WTC11 (cell line): ENCODE data around the gene TOR4A. TPM values are rescaled to one million over a fixed set of nuclear protein-coding genes. Genes with fewer than 3 reads are reported as not detected.

ENCODE experiments used
- ATAC-seq: fragments of 200-7000 bp; cut with Tn5 transposase; 2 replicates; pipeline ENCODE4 v1.10.0; 2021; ENCODE audit warnings: mild to moderate bottlenecking, moderate library complexity
- CTCF ChIA-PET: fragments of 300-600 bp; sonication (Branson Sonifier 250); formaldehyde crosslinking; loops from one replicate; lab custom pipeline; 2021; ENCODE audit warnings: antibody characterized with exemption; lab: Charles Lee
- POLR2A ChIA-PET: fragments of 350-600 bp; sonication (Branson Sonifier 250); formaldehyde crosslinking; loops from one replicate; lab custom pipeline; 2021; ENCODE audit warnings: antibody characterized with exemption; lab: Charles Lee
- DNase-seq: peaks from one replicate; pipeline ENCODE4 v3.0.0; 2021; ENCODE audit warnings: low spot score
- H3K27ac Mint-ChIP-seq: 2 replicates; pipeline ENCODE4 v1.8.0; 2021; ENCODE audit warnings: mixed read lengths
- H3K27me3 Mint-ChIP-seq: 2 replicates; pipeline ENCODE4 v1.8.0; 2021; ENCODE audit warnings: low read depth, mild to moderate bottlenecking, moderate library complexity, mixed read lengths
- H3K36me3 Mint-ChIP-seq: 2 replicates; pipeline ENCODE4 v1.8.0; 2021; ENCODE audit warnings: mixed read lengths
- H3K4me1 Mint-ChIP-seq: 2 replicates; pipeline ENCODE4 v1.8.0; 2022; ENCODE audit warnings: mixed read lengths
- H3K4me3 Mint-ChIP-seq: 2 replicates; pipeline ENCODE4 v1.8.0; 2021; ENCODE audit warnings: mild to moderate bottlenecking, moderate library complexity, mixed read lengths
- H3K9me3 Mint-ChIP-seq: 2 replicates; pipeline ENCODE4 v1.8.0; 2021; ENCODE audit warnings: mixed read lengths
- ATF6 ChIP-seq: sonication (generic); formaldehyde crosslinking; IDR thresholded peaks from 2 replicates; pipeline ENCODE4 v1.8.1; 2023; ENCODE audit warnings: mild to moderate bottlenecking, missing genetic modification reagents
- E2F1 ChIP-seq: sonication (generic); formaldehyde crosslinking; IDR thresholded peaks from 2 replicates; pipeline ENCODE4 v1.8.0; 2022; ENCODE audit warnings: mild to moderate bottlenecking, missing genetic modification reagents
- ESRRA ChIP-seq: sonication (generic); formaldehyde crosslinking; IDR thresholded peaks from 2 replicates; pipeline ENCODE4 v1.8.1; 2022; ENCODE audit warnings: mild to moderate bottlenecking, missing genetic modification reagents, borderline replicate concordance
- FOXK1 ChIP-seq: sonication (generic); formaldehyde crosslinking; IDR thresholded peaks from 2 replicates; pipeline ENCODE4 v1.8.0; 2022; ENCODE audit warnings: mild to moderate bottlenecking, moderate library complexity, missing genetic modification reagents
- FOXP1 ChIP-seq: sonication (generic); formaldehyde crosslinking; IDR thresholded peaks from 2 replicates; pipeline ENCODE4 v1.8.0; 2022; ENCODE audit warnings: missing genetic modification reagents, mild to moderate bottlenecking, moderate library complexity, borderline replicate concordance
- JAZF1 ChIP-seq: fragments of 250-450 bp; sonication (Bioruptor Pico); IDR thresholded peaks from 2 replicates; pipeline ENCODE4 v1.9.0; 2021; ENCODE audit warnings: moderate library complexity, mild to moderate bottlenecking, inconsistent platforms
- KAT7 ChIP-seq: sonication (generic); formaldehyde crosslinking; IDR thresholded peaks from 2 replicates; pipeline ENCODE4 v1.8.1; 2023; ENCODE audit warnings: missing genetic modification reagents, mild to moderate bottlenecking, borderline replicate concordance
- MXD4 ChIP-seq: fragments of 250-450 bp; sonication (Bioruptor Pico); IDR thresholded peaks from 2 replicates; pipeline ENCODE4 v1.8.0; 2021; ENCODE audit warnings: mild to moderate bottlenecking, moderate library complexity, borderline replicate concordance
- OVOL2 ChIP-seq: fragments of 250-450 bp; sonication (Bioruptor Pico); IDR thresholded peaks from 2 replicates; pipeline ENCODE4 v1.9.0; 2021; ENCODE audit warnings: mild to moderate bottlenecking, borderline replicate concordance
- SMAD3 ChIP-seq: sonication (generic); formaldehyde crosslinking; IDR thresholded peaks from 2 replicates; pipeline ENCODE4 v1.8.0; 2022; ENCODE audit warnings: missing genetic modification reagents, mild to moderate bottlenecking, borderline replicate concordance
- ZNF232 ChIP-seq: sonication (generic); formaldehyde crosslinking; IDR thresholded peaks from 2 replicates; pipeline ENCODE4 v1.8.0; 2022; ENCODE audit warnings: mild to moderate bottlenecking, missing genetic modification reagents
- ZNF416 ChIP-seq: fragments of 250-450 bp; sonication (Bioruptor Pico); IDR thresholded peaks from 2 replicates; pipeline ENCODE4 v1.9.0; 2021; ENCODE audit warnings: mild to moderate bottlenecking, inconsistent platforms
- total RNA-seq: library from RNA; stranded (reverse); gene quantifications from 3 replicates; pipeline ENCODE4 v1.2.3, GENCODE V29; 2021
- TF ChIP-seq, protein P1 (sequence below): sonication (generic); formaldehyde crosslinking; IDR thresholded peaks from 2 replicates; pipeline ENCODE4 v1.8.1; 2023; ENCODE audit warnings: mild to moderate bottlenecking, missing genetic modification reagents, borderline replicate concordance
- TF ChIP-seq, protein P2 (sequence below): sonication (generic); formaldehyde crosslinking; IDR thresholded peaks from 2 replicates; pipeline ENCODE4 v1.8.0; 2022; ENCODE audit warnings: mild to moderate bottlenecking, missing genetic modification reagents

The TOR4A gene
- total RNA-seq, 1 experiment from 2014 or later: 7.3 TPM

DNA sequence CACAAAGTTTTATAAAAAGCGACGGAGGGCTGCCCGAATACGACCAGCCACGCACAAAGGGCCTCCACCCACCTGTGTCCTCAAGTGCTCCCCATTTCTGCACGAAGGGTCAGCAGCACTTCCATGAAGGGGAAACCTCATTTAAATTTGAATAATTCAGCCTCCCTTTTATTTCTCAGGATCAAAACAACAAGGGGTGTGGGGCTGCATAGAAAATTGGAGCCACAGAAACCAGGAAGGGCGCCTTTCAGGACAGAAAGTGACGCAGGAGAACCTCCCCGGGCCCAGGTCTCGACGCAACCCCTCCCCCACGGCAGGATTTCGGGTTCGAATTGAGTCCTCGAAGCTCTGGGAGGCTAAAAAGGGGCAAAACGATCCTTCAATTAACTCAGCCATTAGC lies 22.4 kb downstream of the TOR4A start:
- peaks cover 32% of the 10 kb centered on the region for H3K27me3 Mint-ChIP-seq
- CTCF ChIA-PET: interaction anchor here (0.6 to 8.6 kb wide), 5 partner anchors 13 to 330 kb away, joined by 3 to 172 read pairs (median 8); partner anchors contain the start of genes TOR4A and UAP1L1
- no peaks in the 10 kb centered on the region for H3K36me3 Mint-ChIP-seq
- DNase-seq: peak; percentile 52
- peak overlapping the region; percentile 97 for H3K27ac Mint-ChIP-seq
- ATAC-seq: no peak
- POLR2A ChIA-PET: interaction anchor here (0.6 kb wide), 1 partner anchor 451 kb away, joined by 3 read pairs; no protein-coding TSS in a partner anchor
- no peaks in the 10 kb centered on the region for H3K9me3 Mint-ChIP-seq
- TF ChIP-seq ATF6 (CRISPR knock-in tag): no peak
- peak overlapping the region; percentile 94 for H3K4me3 Mint-ChIP-seq
- peaks cover 45% of the 10 kb centered on the region for H3K4me1 Mint-ChIP-seq

GRCh38 chr9:137300567-137301080 lies 23.1 kb downstream of the TOR4A start:
- Mint-ChIP-seq H3K36me3 (no peaks in the 10 kb centered on the region), H3K4me3 (peak overlapping the region; percentile 94), H3K27me3 (peaks cover 31% of the 10 kb centered on the region), H3K4me1 (peaks cover 52% of the 10 kb centered on the region), H3K9me3 (no peaks in the 10 kb centered on the region), H3K27ac (peak overlapping the region; percentile 96)
- POLR2A ChIA-PET: interaction anchor here (0.6 kb wide), 1 partner anchor 452 kb away, joined by 3 read pairs; no protein-coding TSS in a partner anchor
- TF ChIP-seq KAT7 (CRISPR knock-in tag) (no peak), SMAD3 (no peak), MXD4 (CRISPR knock-in tag) (no peak), OVOL2 (CRISPR knock-in tag) (no peak), ZNF416 (no peak), ZNF232 (CRISPR knock-in tag) (no peak), FOXP1 (CRISPR knock-in tag) (no peak), ESRRA (CRISPR knock-in tag) (no peak), JAZF1 (no peak), FOXK1 (CRISPR knock-in tag) (no peak), E2F1 (no peak)
- TF ChIP-seq, protein P1, sequence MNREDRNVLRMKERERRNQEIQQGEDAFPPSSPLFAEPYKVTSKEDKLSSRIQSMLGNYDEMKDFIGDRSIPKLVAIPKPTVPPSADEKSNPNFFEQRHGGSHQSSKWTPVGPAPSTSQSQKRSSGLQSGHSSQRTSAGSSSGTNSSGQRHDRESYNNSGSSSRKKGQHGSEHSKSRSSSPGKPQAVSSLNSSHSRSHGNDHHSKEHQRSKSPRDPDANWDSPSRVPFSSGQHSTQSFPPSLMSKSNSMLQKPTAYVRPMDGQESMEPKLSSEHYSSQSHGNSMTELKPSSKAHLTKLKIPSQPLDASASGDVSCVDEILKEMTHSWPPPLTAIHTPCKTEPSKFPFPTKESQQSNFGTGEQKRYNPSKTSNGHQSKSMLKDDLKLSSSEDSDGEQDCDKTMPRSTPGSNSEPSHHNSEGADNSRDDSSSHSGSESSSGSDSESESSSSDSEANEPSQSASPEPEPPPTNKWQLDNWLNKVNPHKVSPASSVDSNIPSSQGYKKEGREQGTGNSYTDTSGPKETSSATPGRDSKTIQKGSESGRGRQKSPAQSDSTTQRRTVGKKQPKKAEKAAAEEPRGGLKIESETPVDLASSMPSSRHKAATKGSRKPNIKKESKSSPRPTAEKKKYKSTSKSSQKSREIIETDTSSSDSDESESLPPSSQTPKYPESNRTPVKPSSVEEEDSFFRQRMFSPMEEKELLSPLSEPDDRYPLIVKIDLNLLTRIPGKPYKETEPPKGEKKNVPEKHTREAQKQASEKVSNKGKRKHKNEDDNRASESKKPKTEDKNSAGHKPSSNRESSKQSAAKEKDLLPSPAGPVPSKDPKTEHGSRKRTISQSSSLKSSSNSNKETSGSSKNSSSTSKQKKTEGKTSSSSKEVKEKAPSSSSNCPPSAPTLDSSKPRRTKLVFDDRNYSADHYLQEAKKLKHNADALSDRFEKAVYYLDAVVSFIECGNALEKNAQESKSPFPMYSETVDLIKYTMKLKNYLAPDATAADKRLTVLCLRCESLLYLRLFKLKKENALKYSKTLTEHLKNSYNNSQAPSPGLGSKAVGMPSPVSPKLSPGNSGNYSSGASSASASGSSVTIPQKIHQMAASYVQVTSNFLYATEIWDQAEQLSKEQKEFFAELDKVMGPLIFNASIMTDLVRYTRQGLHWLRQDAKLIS: no peak
- TF ChIP-seq, protein P2, sequence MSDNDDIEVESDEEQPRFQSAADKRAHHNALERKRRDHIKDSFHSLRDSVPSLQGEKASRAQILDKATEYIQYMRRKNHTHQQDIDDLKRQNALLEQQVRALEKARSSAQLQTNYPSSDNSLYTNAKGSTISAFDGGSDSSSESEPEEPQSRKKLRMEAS (CRISPR knock-in tag): no peak
- ATAC-seq (peak; percentile 9; the same call in 1 of the 2 replicates), DNase-seq (peak; percentile 74)
- CTCF ChIA-PET: interaction anchor here (0.6 to 8.6 kb wide), 7 partner anchors 12 to 331 kb away, joined by 3 to 172 read pairs (median 5); partner anchors contain the start of genes TOR4A, TUBB4B and UAP1L1
